Measurements from ENCODE around the gene RELN.
"Not testable (repeated sequence)": the region's sequence is repeated elsewhere in the genome, so short reads cannot be mapped to it uniquely, and the experiment has no call there.

RELN gene

DNA sequence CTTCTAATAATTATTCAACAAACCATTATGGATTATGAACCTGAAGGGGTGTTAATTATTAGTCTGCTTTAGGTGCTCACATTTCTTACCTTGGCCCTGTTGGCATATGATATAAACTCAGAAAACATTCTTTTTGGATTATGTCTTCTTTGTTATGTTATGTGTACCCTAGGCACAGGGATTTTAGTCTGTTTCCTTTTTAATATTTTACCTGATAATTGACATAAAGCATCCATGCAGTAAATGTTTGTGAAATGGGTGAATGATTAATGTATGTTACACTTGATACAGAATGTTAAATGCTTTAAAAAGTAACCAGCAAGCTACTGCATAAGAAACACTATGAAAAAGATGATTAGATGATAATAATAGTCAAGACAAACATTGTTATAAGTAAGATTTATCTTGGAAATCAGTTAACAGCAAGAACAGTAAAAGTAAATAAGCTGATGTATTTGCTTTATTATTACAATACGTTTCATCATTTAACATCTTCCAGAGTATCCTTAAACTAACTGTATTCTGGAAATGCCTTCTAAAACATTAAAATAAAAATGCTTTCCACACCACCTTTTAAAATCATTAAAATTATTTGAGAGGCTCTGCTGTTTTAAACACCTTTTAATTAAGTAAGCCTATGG is 204.7 kb downstream of the RELN start:
- DNase-seq (ENCODE audit: low read depth): no peak

DNA sequence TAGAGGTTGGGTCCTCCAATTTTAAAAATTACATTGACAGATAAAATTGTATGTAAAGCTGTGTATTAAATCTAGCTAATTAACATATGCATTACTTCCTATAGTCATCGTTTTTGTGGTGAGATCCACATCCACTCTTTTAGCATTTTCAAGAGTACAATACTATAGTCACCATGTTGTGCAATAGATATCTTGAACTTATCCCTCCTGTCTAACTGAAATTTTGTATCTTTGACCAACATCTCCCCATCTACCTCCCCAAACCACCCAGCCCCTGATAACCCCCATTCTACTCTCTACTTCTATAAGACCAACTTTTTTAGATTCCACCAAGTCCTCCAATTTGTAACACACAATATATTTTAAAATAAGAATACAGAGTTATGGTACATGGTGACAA is 208.0 kb downstream of the RELN start:
- no peak for DNase-seq (ENCODE audit: low read depth)

- not testable (repeated sequence) for DNase-seq (ENCODE audit: low read depth)
Measured at GRCh38 chr7:103780561-103780960, 208.9 kb downstream of the RELN start.

- no peak for DNase-seq (ENCODE audit: low read depth)
Measured at GRCh38 chr7:103777440-103777839, 212.0 kb downstream of the RELN start.

GRCh38 chr7:103773726-103774125 is 215.7 kb downstream of the RELN start:
- DNase-seq (ENCODE audit: low read depth): no peak

DNA sequence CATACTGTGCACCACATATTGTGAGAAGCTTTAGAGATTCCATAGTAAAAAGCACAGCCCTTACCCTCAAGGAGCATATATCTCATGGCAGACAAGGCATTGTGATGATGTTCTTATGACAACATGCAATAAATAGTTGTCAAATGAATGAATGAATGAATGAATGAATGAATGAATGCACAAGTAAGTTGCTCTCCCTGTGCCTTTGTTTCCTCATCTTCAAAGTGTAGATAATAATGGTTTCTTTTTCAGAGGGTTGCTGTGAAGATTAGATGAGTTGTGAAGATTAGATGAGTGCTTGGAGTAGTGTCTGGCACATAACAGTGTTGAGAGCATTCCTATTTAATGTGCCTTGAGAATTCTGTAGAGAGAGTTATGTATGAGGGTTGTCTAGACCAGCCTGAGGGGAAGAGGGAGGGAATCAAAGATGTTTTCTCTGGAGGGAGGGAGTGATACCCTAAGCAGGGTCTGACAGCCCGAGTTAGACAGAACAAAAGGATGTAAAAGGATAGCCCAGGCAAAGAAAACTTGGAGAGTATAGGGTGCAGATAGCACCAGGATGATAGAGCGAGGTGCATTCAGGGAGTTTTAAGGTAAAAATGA is 217.2 kb downstream of the RELN start:
- no peak for DNase-seq (ENCODE audit: low read depth)

- no peak for DNase-seq (ENCODE audit: low read depth)
Measured at GRCh38 chr7:103771294-103771693, 218.2 kb downstream of the RELN start.

- no peak for DNase-seq (ENCODE audit: low read depth)
Measured at GRCh38 chr7:103766660-103767059, 222.8 kb downstream of the RELN start.

DNA sequence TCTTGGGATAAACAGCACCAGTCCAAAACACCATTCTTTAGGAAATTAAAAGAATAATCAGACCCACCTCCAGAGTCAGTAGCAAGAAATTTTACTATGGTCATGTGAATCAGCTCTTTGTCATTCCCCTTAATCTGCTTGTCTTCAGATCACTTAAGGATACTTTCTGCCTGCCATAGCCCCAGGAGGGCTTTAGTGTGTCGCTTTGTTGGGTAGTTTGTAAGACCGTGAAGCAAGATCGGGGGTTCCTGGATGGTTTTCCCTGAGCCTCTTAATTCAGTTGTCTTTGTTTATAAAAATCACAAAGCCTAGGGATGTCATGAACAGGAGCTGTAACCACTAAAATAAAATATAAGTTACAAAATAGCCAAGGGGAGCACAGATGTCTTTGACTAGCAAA is 223.6 kb downstream of the RELN start:
- no peak for DNase-seq (ENCODE audit: low read depth)

DNA sequence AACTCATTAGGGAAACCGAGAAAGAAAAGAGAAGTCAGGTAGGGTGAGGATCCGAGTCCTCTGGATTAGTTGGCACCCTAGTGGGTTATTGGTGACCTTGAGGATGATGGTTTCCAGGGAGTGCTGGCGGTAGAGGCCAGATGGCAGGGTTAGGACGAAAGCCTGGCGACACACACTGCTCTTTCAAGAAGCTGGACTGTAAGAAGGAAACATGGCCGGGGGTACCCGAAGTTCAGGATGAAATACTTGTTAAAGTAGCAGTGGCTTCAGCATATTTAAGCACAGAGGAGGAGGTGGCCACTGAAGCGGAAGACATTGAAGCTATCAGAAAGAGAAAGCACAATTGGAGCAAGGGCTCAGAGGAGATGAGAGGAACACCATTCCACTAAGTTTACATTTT is 224.6 kb downstream of the RELN start:
- no peak for DNase-seq (ENCODE audit: low read depth)

- no peak for DNase-seq (ENCODE audit: low read depth)
Measured at GRCh38 chr7:103762877-103763276, 226.6 kb downstream of the RELN start.

DNA sequence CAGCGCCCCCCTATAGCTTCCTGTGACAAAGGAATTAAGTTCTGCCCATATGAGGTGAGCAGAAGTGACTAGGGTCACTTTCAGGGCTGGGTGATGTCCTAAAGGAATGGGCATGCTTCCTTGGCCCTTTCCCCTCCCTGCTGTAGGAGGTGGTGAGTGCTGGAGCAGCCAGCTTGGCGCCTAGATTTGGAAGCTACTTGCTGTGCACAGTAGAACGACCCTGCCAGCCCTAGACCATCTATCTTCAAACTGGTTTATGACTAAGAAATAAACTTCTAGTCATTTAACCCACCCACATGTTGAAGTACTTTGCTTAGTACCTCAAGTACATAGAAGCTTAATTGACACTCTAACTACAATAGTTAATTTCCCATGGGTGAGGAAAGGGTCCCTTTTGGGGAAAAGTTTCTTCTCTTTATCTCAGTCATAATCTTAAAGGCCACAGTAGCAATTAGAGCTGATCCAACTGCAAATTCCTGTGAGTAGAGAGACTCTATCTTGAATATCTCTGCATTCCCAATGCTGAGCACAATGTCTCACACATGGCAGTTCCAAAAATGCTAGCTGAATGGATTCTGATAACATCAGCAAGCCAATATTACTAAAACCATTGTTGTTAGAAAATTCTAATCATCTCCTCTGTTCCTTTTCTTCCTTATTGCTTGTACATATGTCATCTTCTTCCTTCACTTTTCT is 227.2 kb downstream of the RELN start:
- no peak for DNase-seq (ENCODE audit: low read depth)

GRCh38 chr7:103752995-103753394 is 236.5 kb downstream of the RELN start:
- DNase-seq (ENCODE audit: low read depth): no peak

DNA sequence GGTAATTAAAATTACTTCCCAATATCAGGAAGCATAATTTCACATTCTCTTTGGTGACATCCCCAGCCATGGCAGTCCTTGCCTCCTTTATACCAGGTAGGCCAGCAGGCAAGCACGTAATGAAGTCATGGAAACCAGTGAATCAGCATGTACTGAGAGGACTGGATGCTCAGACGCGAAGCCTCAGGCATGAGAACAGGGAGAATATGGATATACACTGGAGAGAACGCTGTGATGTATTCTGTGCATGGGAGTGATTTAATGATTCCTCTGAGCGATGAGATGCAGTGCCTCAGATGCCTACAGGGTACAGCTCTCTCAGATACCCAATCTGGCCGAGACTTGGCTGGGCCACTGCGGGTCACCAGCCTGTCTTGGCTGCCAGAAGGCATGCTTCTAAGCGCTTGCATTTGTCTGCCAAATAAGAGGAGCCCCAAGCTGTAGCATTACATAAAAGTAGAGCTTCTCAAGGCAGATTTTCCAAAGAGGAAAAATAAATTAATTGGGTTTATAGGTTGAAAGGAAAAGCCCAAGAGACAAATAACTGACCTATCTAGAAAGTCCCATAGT is 238.1 kb downstream of the RELN start:
- no peak for DNase-seq (ENCODE audit: low read depth)

DNA sequence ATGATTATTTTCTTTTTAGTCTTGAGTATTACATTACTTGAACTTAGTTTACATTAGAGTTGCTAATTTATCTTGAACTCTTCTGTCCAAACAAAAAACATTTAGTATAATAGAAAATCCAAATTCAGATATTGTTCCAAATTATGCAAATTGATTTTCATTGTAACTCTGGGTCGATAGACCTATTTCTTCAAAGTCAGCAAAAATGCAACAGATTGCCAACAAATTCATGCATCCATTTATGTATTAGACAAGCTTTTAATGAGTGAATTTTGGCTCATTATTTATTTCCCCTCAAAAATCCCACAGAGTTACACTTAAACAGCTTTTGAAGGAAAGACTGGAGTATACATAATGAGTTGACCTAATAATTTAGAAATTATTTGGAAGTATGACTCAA is 240.8 kb downstream of the RELN start:
- no peak for DNase-seq (ENCODE audit: low read depth)

DNA sequence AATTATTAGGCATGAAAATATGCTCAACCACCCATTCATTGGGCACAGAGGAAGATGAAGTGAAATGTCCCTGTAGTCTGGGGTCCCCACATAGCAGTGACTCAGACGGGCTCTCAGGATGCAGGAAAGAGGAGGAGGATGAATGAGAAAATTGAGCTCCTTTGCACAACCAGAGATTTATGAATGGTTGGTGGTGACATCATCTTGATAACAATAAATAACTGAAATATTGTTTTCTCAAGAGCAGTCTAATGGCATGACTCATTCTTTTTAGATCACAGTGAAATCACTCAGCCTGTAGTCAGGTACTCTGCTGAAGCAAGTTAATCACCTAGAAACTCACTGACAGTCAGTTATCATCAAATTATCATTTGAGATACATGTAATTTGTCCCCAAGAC is 254.1 kb downstream of the RELN start:
- DNase-seq (ENCODE audit: low read depth): no peak

- DNase-seq (ENCODE audit: low read depth): no peak
Measured at GRCh38 chr7:103731169-103731568, 258.3 kb downstream of the RELN start.

DNA sequence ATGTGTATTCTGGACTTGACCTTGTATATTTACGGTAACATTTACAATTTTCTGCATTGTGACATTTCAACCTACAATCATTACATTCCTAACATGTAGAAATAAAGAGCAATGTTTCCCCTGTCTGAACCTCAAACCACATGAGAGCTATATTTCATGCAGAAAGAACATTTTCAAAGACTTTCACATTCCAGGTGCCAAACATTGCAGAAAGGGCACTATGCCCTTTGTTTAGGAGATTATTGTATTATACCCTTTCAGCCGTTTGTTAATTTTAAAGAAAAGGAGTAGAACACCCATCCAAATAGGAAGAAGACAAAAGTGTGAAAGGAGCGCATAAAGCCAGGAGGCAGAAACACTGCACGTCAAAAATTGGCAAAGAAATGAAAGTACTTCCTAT is 260.4 kb downstream of the RELN start:
- DNase-seq (ENCODE audit: low read depth): no peak

- DNase-seq (ENCODE audit: low read depth): no peak
Measured at GRCh38 chr7:103727982-103728610, 261.4 kb downstream of the RELN start.

DNA sequence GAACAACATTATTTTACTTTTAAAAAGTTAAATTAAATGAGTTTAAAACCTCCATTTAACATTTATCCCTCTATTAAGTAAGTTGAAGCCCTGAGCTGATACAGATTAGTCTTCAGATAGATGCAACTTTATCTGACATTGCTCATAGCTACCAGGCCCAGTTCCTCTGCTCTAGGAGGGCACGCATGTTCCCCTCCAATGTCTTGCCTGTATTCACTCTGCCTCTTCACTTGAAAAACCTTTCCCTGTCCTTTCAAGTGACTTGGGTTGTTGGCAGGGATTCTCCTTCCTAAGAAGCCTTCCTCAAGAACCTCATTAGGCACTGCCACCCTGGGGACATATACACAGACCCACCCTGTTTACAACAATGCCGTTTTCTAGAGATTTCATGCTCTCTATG is 270.4 kb downstream of the RELN start:
- DNase-seq (ENCODE audit: low read depth): no peak

- DNase-seq (ENCODE audit: low read depth): no peak
Measured at GRCh38 chr7:103718482-103719061, 270.9 kb downstream of the RELN start.

GRCh38 chr7:103717574-103717973 is 271.9 kb downstream of the RELN start:
- no peak for DNase-seq (ENCODE audit: low read depth)

Data from fibroblast of the conjunctiva (primary cell).